Measurements from ENCODE around the gene HIPK1.

The HIPK1 gene

DNA sequence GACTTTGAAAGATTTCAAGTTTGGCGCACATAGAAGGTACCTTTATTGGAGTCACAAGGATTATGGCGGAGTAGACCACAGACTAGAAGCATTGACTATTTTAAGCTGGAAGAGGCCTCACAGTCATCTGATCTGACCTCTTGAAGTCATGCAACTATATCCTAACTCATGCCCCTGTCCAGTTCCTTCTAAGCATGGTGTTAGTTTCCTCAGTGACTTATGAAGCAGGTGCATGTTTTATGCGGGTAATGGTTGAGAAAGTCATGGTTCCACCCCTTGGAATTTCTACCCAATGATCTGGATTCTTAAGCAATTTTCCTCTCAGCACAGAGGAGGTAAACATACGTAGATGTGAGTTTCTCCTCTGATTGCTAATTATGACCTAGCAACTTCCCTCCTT is 61.8 kb downstream of the HIPK1 start:
- no peak for TF ChIP-seq GATA2 (IDR thresholded peaks at IDR 0.05; ENCODE audit: low read depth, low read length)
- no peak for TF ChIP-seq GATA3 (IDR thresholded peaks at IDR 0.05; ENCODE audit: low read depth, low read length)

DNA sequence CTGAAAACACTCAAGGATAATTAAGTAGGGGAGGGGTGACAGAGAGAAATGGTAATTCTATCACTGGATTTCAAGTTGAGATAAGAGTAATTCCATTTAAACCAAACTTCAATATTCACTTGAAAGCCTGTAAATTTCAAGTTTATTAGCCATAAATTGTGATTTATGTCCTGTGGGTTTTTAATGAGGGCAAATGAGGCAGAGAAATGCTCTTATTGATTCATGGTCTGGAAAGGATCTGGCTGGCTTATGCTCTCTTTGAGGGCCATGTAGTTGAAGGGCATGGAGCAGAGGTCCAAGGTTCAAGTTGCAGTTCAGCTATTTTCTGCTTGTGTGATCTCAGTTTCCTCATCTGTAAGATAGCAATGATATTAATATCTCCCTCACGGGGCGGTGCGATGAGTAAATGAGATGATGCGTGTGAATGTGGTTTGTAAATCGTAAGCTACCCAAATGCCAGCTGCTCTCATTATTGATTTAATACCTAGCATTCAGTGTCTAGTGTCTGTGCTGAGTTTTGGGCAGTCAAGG is 62.4 kb downstream of the HIPK1 start:
- TF ChIP-seq GATA2 (IDR thresholded peaks at IDR 0.05; ENCODE audit: low read depth, low read length) (no peak), GATA3 (IDR thresholded peaks at IDR 0.05; ENCODE audit: low read depth, low read length) (no peak)

DNA sequence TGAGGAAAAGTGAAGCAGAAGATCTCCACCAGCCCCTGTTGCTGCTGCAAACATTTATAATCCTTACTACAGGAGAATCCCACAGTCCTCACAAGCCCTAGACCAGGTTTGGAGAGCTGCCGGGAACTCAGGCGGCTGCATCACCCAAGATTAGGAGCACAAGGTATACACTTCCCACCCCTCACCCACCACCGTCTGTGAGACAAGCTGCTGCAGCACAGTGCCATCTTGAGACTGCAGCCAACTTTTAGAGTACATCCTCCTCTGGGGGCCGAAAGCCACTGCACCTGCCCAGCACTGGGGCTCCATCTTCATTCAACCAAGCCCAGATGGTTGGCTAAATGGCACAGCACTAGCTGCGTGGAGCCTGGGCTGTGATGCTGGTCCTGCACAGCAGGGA is 63.9 kb downstream of the HIPK1 start:
- TF ChIP-seq GATA3 (IDR thresholded peaks at IDR 0.05; ENCODE audit: low read depth, low read length) (no peak), GATA2 (IDR thresholded peaks at IDR 0.05; ENCODE audit: low read depth, low read length) (no peak)

DNA sequence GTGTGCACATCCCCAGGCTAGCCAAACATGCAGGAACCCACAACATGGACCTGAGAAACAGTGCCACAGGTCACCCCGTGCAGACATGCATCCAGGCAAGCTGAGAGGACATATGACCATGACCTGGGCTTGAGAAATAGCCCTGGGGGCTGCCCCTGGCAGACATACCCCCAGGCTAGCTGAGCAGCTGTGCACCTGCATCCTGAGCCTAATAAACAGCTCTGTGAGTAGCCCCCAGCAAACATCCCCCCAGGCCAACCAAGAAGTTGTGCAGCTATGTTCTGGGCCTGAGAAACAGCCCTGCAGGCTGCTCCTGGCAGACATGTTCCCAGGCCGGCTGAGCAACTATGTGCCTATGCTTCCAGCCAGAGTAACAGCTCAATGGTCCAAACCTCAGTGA is 64.6 kb downstream of the HIPK1 start:
- TF ChIP-seq GATA3 (IDR thresholded peaks at IDR 0.05; ENCODE audit: low read depth, low read length), result no peak
- no peak for TF ChIP-seq GATA2 (IDR thresholded peaks at IDR 0.05; ENCODE audit: low read depth, low read length)

DNA sequence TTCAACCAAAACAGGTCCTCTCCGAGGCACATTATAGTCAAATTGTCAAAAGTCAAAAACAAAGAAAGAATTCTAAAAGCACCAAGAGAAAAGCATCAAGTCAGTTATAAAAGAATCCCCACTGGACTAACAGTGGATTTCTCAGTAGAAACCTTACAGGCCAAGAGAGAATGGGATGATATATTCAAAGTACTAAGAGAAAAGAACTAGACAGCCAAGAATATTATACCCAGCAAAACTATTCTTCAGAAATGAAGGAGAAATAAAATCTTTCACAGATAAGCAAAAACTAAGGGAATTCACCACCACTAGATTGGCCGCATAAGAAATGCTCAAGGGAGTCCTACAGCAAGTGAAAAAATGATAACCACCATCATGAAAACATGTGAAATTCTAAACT is 66.3 kb downstream of the HIPK1 start:
- TF ChIP-seq GATA3 (IDR thresholded peaks at IDR 0.05; ENCODE audit: low read depth, low read length) (no peak), GATA2 (IDR thresholded peaks at IDR 0.05; ENCODE audit: low read depth, low read length) (no peak)

DNA sequence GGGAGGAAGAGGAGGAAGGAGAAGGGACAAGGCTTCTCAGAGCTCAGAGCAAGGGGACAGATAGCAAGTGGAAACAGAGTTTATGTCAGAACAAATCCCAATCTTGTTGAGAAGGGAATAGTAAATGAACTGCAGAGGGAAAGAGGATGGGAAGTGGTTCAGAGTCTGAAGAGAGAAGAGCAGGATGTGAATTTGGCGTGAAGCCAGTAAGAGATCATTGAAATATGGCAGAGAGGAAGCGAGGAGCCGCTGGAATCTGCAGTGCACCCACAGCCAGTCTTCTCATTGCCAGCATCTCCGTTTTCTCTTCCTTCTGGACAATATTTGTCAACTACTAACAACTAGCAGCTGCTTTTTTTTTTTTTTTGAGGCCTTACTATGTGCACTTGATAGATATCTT is 69.2 kb downstream of the HIPK1 start:
- TF ChIP-seq GATA2 (IDR thresholded peaks at IDR 0.05; ENCODE audit: low read depth, low read length), result no peak
- no peak for TF ChIP-seq GATA3 (IDR thresholded peaks at IDR 0.05; ENCODE audit: low read depth, low read length)

DNA sequence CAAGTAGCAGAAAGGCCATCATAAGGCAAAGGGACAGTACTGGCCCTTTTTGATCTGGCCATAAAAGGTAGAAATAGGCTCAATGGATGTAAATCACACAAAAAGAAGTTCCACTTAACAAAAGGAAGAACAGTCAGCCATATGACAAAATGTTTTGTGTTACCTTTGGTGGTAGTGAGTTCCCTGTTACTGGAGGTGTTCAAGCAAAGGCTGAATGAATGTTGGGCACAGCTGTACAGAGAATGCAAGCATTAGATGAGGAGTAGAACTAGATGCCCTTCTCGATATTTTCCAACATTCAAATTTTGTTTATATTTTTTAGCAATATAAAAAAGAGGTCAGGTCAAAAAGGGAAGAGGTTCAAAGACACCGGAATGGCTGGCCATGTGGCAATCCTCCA is 70.1 kb downstream of the HIPK1 start:
- TF ChIP-seq GATA2 (IDR thresholded peaks at IDR 0.05; ENCODE audit: low read depth, low read length) (no peak), GATA3 (IDR thresholded peaks at IDR 0.05; ENCODE audit: low read depth, low read length) (no peak)

DNA sequence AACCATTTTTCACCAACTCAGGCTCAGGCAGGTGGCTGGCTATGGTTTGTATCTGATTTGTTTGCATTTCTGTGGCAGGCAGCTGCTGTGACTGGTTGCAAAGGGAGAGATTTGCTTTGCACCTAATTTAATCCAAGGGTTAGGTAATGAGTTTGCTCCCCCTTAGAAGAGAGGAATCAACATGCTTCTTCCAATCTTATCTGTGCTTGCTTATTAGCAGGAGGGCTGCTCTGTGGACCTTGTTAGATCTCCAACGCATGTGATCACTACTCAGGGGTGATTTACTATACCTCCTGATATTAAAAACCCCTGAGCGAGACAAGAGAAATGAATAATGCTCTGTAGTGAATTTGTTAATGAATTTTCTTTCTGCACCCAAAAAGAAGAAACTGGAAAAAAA is 70.7 kb downstream of the HIPK1 start:
- TF ChIP-seq GATA2 (IDR thresholded peaks at IDR 0.05; ENCODE audit: low read depth, low read length) (no peak), GATA3 (IDR thresholded peaks at IDR 0.05; ENCODE audit: low read depth, low read length) (no peak)

DNA sequence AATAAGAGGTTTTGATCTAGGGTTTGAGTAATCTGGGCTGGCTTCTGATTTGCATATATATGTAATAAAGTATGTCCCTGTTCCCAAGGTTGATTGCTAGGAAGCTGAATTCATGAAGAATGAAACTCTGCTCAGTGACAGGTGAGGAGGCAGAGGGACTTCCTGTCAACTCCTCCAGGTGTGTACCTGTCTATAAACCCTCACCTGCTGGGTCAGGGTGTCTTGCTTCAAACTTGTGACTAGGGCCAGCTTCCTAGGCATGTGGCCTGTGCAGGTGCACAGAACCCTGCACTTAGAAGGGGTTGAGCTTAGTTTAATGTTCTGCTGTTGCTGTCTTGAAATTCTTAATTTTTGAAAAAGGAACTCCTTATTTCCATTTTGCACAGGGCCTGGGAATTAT is 71.3 kb downstream of the HIPK1 start:
- TF ChIP-seq GATA2 (IDR thresholded peaks at IDR 0.05; ENCODE audit: low read depth, low read length) (no peak), GATA3 (IDR thresholded peaks at IDR 0.05; ENCODE audit: low read depth, low read length) (no peak)

DNA sequence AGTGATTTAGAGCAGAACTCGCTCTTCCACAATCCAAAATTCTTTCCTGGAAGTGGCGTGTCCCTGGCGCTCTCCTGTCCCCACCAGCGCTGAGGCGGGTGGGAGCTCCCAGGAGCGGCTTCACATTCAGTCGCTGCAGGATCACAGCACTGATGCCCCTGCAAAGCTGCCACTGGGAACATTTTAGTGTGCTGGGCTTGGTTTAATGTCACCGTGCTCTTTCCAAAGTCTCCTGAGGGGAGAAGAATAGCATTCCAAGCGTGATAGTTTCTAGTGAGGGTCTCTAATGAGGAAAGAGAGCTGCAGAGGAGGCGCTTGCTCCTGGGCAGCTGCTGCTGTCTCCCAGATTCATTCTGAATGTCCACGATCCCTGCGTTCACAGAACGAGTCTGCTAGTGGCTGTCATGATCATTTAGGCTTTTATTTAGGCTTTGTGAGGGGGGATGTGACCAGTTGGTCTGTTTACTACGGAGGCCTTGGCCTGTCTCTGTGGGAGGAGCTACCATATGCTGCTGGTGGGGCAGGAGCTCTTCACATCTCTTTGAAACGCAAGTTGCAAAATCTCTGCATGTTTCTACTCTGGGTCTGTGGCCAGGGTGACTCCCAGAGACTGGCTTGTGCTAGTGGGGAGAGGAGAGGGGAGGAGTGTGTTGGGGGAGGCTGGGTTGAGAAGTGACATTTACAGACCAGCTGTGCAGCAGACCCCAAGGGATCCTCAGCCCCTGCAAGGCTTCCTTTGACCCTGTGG is 73.5 kb downstream of the HIPK1 start:
- TF ChIP-seq GATA3 (IDR thresholded peaks at IDR 0.05; ENCODE audit: low read depth, low read length) (no peak), GATA2 (IDR thresholded peaks at IDR 0.05; ENCODE audit: low read depth, low read length) (no peak)

DNA sequence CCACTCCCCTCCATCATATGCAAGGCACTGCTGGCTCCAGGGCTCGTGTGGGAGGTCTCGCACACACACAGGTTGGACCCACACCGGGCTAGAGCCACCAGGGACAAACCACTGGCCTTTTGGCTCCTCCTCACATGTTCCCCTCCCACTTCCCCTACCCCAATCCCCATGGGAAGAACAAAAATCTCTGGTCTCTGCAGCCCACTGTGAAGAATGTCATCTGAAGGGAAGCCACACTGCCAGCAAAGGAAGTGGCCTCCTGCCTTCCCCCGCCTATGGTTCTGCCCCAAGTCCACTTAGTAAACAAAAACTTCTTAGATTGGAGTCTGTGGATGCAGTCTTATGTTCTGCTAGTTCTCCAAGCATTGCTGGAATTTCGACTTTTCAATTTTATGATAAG is 74.3 kb downstream of the HIPK1 start:
- TF ChIP-seq GATA3 (IDR thresholded peaks at IDR 0.05; ENCODE audit: low read depth, low read length) (no peak), GATA2 (IDR thresholded peaks at IDR 0.05; ENCODE audit: low read depth, low read length) (no peak)

DNA sequence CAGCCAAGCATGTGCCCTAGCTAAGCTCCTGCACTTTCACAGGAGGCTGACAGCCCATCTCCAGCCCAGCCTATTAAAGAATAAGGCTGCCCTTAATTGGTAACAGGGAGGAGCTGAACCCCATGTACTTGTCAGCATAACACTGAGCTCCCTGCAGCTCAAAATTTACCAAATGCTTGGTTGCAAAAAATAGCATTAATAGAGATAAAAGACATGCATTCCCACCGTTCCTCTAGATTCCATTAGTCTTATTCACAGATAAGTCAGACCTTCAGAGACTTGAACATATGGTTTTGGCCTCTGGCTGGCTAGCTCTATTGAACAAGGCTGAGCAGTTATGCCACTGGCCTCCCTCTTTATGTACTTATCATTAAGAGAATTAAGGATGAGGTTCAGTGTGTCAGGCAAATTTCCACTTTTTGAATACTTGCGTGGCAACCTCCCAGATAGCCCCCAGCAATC is 79.4 kb downstream of the HIPK1 start:
- TF ChIP-seq GATA3 (IDR thresholded peaks at IDR 0.05; ENCODE audit: low read depth, low read length), result no peak
- no peak for TF ChIP-seq GATA2 (IDR thresholded peaks at IDR 0.05; ENCODE audit: low read depth, low read length)

DNA sequence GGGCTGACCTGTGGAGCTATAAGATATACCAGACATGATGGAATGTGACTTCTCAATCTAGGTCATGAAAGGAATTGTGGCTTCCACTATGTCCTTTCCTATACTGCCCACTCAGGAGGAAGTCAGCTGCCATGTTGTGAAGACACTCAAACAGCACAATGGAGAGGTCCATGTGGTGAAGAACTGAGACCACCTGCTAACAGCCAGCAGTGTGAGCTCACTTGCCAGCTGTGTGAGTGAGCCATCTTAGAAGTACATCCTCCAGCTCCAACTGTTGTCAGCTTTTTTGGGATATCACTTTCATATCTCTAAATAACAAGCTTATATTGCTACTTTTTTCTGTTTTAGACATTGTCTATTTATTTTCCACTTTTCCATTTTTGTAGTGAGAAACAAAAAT is 79.9 kb downstream of the HIPK1 start:
- TF ChIP-seq GATA2 (IDR thresholded peaks at IDR 0.05; ENCODE audit: low read depth, low read length) (no peak), GATA3 (IDR thresholded peaks at IDR 0.05; ENCODE audit: low read depth, low read length) (no peak)

DNA sequence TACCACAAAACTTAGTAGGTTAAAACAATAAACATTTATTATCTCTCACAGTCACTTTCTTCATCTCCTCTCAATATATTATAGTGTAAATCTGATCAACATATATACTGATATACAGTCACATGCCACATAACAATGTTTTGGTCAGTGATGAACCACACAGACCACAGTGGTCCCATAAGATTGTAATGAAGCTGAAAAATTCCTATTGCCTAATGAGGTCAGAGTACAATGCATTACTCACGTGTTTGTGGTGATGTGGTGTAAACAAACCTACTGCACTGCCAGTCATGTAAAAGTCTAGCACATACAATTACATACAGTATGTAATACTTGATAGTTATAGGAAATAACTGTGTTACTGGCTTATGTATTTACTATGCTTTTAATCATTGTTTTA is 80.3 kb downstream of the HIPK1 start:
- TF ChIP-seq GATA2 (IDR thresholded peaks at IDR 0.05; ENCODE audit: low read depth, low read length) (no peak), GATA3 (IDR thresholded peaks at IDR 0.05; ENCODE audit: low read depth, low read length) (no peak)

DNA sequence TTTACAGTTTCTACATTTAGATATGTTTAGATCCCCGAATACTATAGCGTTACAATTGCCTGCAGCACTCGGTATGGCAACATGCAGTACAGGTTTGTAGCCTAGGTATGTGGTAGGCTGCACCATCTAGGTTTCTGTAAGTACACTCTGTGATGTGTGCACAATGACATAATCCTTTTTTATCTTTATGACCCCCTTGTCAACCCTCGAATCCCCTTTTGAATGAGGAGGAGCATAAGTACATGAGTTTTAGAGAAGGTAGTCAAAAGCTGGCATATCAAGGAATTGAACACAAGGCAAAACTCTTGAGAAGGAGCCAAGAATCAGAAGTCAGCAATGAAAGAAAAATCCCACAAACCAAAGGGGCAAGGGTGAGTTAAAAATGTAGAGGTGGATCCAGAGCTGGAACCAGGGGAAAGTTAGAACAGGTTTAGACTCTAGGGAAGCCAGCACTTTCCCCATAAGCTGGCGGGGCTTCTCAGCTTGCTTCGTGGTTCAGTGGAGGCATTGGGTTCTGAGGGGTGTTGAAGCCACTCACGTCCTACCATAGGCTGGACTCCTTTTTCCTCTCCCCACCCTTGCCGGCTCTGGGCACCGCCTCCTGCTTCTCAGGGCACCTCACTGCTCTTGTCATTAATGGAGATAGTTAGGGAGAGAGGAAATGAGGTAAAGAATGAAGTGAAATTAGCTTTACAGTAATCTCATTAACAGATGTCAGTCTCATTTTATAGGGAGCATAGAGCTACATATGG is 81.5 kb downstream of the HIPK1 start:
- TF ChIP-seq GATA2 (IDR thresholded peaks at IDR 0.05; ENCODE audit: low read depth, low read length), result no peak
- TF ChIP-seq GATA3 (IDR thresholded peaks at IDR 0.05; ENCODE audit: low read depth, low read length), result no peak

Data from SH-SY5Y (cell line).